ENCODE data around the gene UBE2D3.

The UBE2D3 gene

DNA sequence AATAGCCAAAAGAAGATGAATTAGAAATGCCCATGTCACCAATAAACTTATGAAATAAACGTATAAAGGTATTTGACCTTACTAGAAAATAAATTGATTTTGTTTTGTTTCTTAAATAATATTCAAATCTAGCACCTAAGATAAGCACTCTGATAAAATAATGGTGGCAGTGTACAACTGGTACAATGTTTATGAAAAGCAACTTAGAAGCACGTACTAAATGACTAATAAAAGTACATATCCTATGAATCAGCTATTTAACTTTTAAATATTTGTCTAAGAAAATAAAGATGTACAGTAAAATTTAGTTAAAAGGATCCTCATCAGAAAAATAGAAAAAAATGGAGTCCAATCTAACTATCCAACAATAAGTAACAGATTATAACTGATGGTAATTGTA lies 73.3 kb downstream of the UBE2D3 start:
- Histone ChIP-seq H3K4me3 (no peak overlapping the region), H3K27ac (no peak overlapping the region)
- DNase-seq (ENCODE audit: low spot score) = no peak
- no peak for TF ChIP-seq CTCF (IDR thresholded peaks at IDR 0.05)

- DNase-seq (ENCODE audit: low spot score) = no peak
- H3K27ac ChIP-seq = no peak overlapping the region
- no peak for TF ChIP-seq CTCF (IDR thresholded peaks at IDR 0.05)
- no peak overlapping the region for H3K4me3 ChIP-seq
Measured at GRCh38 chr4:102751941-102752340, 75.4 kb downstream of the UBE2D3 start.
